ENCODE measurements around the gene GDI2. TPM values are rescaled to one million over a fixed set of nuclear protein-coding genes. Genes with fewer than 3 reads are reported as not detected.

GDI2 gene
- total and polyA plus RNA-seq, 4 donors: 103 to 190 (median 155) TPM

DNA sequence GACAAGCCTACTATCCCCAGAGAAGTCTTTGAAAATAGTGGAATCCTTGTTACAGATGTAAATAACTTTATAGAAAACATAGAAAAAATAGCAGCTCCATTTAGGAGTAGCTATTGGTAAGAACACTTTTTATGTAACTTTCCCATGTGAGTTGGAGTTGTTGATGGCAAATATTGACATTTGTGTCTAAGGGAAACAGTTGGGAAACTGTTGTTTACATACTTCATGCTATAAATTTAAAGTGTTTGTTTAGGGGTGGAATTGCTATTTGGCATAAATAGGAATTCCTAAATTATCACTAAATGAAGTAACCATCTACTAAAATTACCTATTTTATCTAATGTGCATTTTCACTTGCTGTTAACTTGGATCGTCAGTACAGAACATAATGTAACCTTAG is 50.7 kb downstream of the GDI2 start (continued):
- TF ChIP-seq, protein P1, sequence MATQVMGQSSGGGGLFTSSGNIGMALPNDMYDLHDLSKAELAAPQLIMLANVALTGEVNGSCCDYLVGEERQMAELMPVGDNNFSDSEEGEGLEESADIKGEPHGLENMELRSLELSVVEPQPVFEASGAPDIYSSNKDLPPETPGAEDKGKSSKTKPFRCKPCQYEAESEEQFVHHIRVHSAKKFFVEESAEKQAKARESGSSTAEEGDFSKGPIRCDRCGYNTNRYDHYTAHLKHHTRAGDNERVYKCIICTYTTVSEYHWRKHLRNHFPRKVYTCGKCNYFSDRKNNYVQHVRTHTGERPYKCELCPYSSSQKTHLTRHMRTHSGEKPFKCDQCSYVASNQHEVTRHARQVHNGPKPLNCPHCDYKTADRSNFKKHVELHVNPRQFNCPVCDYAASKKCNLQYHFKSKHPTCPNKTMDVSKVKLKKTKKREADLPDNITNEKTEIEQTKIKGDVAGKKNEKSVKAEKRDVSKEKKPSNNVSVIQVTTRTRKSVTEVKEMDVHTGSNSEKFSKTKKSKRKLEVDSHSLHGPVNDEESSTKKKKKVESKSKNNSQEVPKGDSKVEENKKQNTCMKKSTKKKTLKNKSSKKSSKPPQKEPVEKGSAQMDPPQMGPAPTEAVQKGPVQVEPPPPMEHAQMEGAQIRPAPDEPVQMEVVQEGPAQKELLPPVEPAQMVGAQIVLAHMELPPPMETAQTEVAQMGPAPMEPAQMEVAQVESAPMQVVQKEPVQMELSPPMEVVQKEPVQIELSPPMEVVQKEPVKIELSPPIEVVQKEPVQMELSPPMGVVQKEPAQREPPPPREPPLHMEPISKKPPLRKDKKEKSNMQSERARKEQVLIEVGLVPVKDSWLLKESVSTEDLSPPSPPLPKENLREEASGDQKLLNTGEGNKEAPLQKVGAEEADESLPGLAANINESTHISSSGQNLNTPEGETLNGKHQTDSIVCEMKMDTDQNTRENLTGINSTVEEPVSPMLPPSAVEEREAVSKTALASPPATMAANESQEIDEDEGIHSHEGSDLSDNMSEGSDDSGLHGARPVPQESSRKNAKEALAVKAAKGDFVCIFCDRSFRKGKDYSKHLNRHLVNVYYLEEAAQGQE (IDR thresholded peaks at IDR 0.05): no peak
- peak; percentile 15 for TF ChIP-seq SP1 (IDR thresholded peaks at IDR 0.05)

GRCh38 chr10:5761220-5761619 is 52.0 kb downstream of the GDI2 start:
- H3K4me1 ChIP-seq (ENCODE audit: control insufficient read depth in 4 of 4, insufficient read depth in 4 of 4, low read length in 3 of 4): peaks cover 1 to 30% (median 12%) of the 10 kb centered on the region in 4 donors
- no peak overlapping the region for H3K9ac ChIP-seq (ENCODE audit: low read depth in 1 of 2, low read length in 2 of 2)
- DNase-seq (ENCODE audit: low spot score): no peak
- no peak overlapping the region for H3K27ac ChIP-seq (ENCODE audit: low read depth in 1 of 2, low read length in 2 of 2)
- 70% methylated on average over 2 of the region's 2 CpGs for WGBS
- no peaks in the 10 kb centered on the region for H3K27me3 ChIP-seq (ENCODE audit: control insufficient read depth in 4 of 4, insufficient read depth in 4 of 4, low read length in 3 of 4)
- peaks cover 3 to 67% (median 55%) of the 10 kb centered on the region in 4 donors for H3K36me3 ChIP-seq (ENCODE audit: control insufficient read depth in 4 of 4, insufficient read depth in 3 of 4, low read depth in 1 of 4, low read length in 3 of 4)
- TF ChIP-seq RAD21 (IDR thresholded peaks at IDR 0.05) (no peak), HNF4A (conservative IDR thresholded peaks at IDR 0.05) (no peak), EGR1 (IDR thresholded peaks at IDR 0.05; ENCODE audit: low read depth in 2 of 2) (no peak), HNF4G (IDR thresholded peaks at IDR 0.05) (no peak), FOXA1 (IDR thresholded peaks at IDR 0.05) (no peak), CTCF (IDR thresholded peaks at IDR 0.05; ENCODE audit: low read depth, low read length, missing input control) (no peak), NR2F2 (IDR thresholded peaks at IDR 0.05) (no peak)
- TF ChIP-seq, protein P1 (IDR thresholded peaks at IDR 0.05): no peak
- H3K4me3 ChIP-seq (ENCODE audit: low read depth in 1 of 3, low read length in 3 of 3): no peak overlapping the region
- H3K9me3 ChIP-seq (ENCODE audit: control insufficient read depth in 4 of 4, low read length in 3 of 4): no peaks in the 10 kb centered on the region

DNA sequence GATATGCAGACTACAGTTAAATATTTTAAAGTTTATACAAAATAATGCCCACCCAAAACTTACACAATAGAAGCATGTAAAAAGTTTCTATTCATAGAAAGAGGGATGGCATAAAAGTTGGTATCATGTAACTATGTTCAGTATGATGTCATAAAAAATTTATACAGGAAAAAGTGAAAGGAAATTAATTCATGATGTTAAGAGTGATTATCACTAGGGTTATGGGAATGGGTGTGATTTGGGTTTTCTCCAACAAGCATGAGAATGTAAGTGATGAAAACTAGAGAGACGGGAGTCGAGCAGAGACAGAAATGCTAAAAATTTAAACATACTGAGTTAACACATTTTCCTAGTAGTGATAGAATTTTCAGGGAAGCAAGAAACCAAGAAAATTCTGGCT is 52.7 kb downstream of the GDI2 start:
- WGBS: 96% methylated on average over 2 of the region's 2 CpGs
- H3K9ac ChIP-seq (ENCODE audit: low read depth in 1 of 2, low read length in 2 of 2): no peak overlapping the region
- peaks cover 1 to 23% (median 9%) of the 10 kb centered on the region in 4 donors for H3K4me1 ChIP-seq (ENCODE audit: control insufficient read depth in 4 of 4, insufficient read depth in 4 of 4, low read length in 3 of 4)
- H3K9me3 ChIP-seq (ENCODE audit: control insufficient read depth in 4 of 4, low read length in 3 of 4): no peaks in the 10 kb centered on the region
- H3K36me3 ChIP-seq (ENCODE audit: control insufficient read depth in 4 of 4, insufficient read depth in 3 of 4, low read depth in 1 of 4, low read length in 3 of 4): peaks cover 3 to 61% (median 50%) of the 10 kb centered on the region in 4 donors
- H3K27me3 ChIP-seq (ENCODE audit: control insufficient read depth in 4 of 4, insufficient read depth in 4 of 4, low read length in 3 of 4): no peaks in the 10 kb centered on the region
- TF ChIP-seq FOXA1 (IDR thresholded peaks at IDR 0.05): no peak
- H3K4me3 ChIP-seq (ENCODE audit: low read depth in 1 of 3, low read length in 3 of 3): no peak overlapping the region
- H3K27ac ChIP-seq (ENCODE audit: low read depth in 1 of 2, low read length in 2 of 2): no peak overlapping the region
- DNase-seq (ENCODE audit: low spot score): no peak
